Endothelial cell of umbilical vein (primary cell): Measurements from ENCODE around the gene CEP104.

Experiments
- CTCF ChIP-seq, 2 donors: IDR thresholded peaks; 1 replicate in 1 of 2; 2 replicates in 1 of 2; pipeline ENCODE4 v1.5.1; 2011; ENCODE audit warnings: low read length in 2 of 2, mild to moderate bottlenecking in 2 of 2, moderate library complexity in 2 of 2, control low read depth in 1 of 2, inconsistent platforms in 1 of 2, low read depth in 1 of 2; ENCODE audit not compliant: insufficient read depth in 1 of 2; ENCODE audit errors: extremely low read depth in 1 of 2
- EZH2 ChIP-seq: IDR thresholded peaks from 2 replicates; pipeline ENCODE4 v1.6.1; 2012; ENCODE audit warnings: borderline replicate concordance, low read depth, mild to moderate bottlenecking, moderate library complexity, low read length, inconsistent platforms; ENCODE audit not compliant: severe bottlenecking
- FOS ChIP-seq: IDR thresholded peaks from 2 replicates; pipeline ENCODE4 v1.6.1; 2011; ENCODE audit warnings: mild to moderate bottlenecking, low read length, moderate library complexity, borderline replicate concordance; ENCODE audit not compliant: insufficient read depth
- GATA2 ChIP-seq: IDR thresholded peaks from 2 replicates; pipeline ENCODE4 v1.7.0; 2011; ENCODE audit warnings: low read depth, mild to moderate bottlenecking, moderate library complexity, mixed read lengths, low read length; ENCODE audit not compliant: insufficient read length, insufficient read depth
- JUN ChIP-seq: IDR thresholded peaks from 2 replicates; pipeline ENCODE4 v1.6.1; 2011; ENCODE audit warnings: borderline replicate concordance, low read depth; ENCODE audit not compliant: insufficient read length, insufficient read depth
- MAX ChIP-seq: IDR thresholded peaks from 2 replicates; pipeline ENCODE4 v1.6.1; 2011; ENCODE audit not compliant: insufficient read depth, insufficient read length
- MYC ChIP-seq: IDR thresholded peaks from one replicate; pipeline ENCODE4 v1.6.1; 2011; ENCODE audit warnings: mild to moderate bottlenecking, low read depth, low read length
- POLR2A ChIP-seq: IDR thresholded peaks from 2 replicates; pipeline ENCODE4 v1.6.1; 2012; ENCODE audit warnings: low read depth, mild to moderate bottlenecking, control low read depth, low read length
- POLR2AphosphoS5 ChIP-seq: IDR thresholded peaks from 2 replicates; pipeline ENCODE4 v1.6.1; 2012; ENCODE audit warnings: low read depth, mild to moderate bottlenecking, control low read depth, low read length, moderate library complexity; ENCODE audit not compliant: insufficient read depth

- TF ChIP-seq CTCF (IDR thresholded peaks at IDR 0.05; ENCODE audit: extremely low read depth in 1 of 2, insufficient read depth in 1 of 2, low read depth in 1 of 2, low read length in 2 of 2) = no peak
- no peak for TF ChIP-seq POLR2A
- TF ChIP-seq POLR2AphosphoS5 = no peak
- no peak for TF ChIP-seq MAX
- no peak for TF ChIP-seq EZH2
- TF ChIP-seq FOS = no peak
- no peak for TF ChIP-seq MYC
- no peak for TF ChIP-seq JUN
- TF ChIP-seq GATA2 = no peak
These were observed 89.6 kb downstream of the CEP104 start for GRCh38 chr1:3767328-3767925.
